ENCODE results near the gene SMPD4.
"Not testable (repeated sequence)": the region's sequence is repeated elsewhere in the genome, so short reads cannot be mapped to it uniquely, and the experiment has no call there.

DNA sequence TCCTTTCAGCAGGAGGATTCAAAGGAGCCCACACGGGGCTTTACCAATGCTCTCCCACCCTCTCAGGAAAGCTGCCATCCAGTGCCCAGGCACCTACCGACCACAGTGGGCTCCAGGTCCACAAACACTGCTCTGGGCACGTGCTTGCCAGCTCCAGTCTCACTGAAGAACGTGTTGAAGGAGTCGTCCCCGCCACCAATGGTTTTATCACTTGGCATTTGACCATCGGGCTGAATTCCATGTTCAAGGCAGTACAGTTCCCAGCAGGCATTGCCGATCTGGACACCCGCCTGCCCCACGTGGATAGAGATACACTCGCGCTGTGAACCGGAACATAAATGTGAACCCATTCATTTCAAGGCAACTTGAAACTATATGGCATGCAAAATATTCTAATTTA is 14.7 kb upstream of the SMPD4 start:
- TF ChIP-seq EZH2 (IDR thresholded peaks at IDR 0.05); POLR2AphosphoS5 (IDR thresholded peaks at IDR 0.05; ENCODE audit: borderline replicate concordance, low read depth, low read length): not testable (repeated sequence)
